HG03139 (cell line): ENCODE data around the gene PKLR.
"Not testable (repeated sequence)": the region's sequence is repeated elsewhere in the genome, so short reads cannot be mapped to it uniquely, and the experiment has no call there.

Source experiments
- ATAC-seq: cut with Tn5 transposase; IDR thresholded peaks from one replicate; pipeline ENCODE4 v1.9.1; 2021; ENCODE audit not compliant: unreplicated experiment

PKLR gene

DNA sequence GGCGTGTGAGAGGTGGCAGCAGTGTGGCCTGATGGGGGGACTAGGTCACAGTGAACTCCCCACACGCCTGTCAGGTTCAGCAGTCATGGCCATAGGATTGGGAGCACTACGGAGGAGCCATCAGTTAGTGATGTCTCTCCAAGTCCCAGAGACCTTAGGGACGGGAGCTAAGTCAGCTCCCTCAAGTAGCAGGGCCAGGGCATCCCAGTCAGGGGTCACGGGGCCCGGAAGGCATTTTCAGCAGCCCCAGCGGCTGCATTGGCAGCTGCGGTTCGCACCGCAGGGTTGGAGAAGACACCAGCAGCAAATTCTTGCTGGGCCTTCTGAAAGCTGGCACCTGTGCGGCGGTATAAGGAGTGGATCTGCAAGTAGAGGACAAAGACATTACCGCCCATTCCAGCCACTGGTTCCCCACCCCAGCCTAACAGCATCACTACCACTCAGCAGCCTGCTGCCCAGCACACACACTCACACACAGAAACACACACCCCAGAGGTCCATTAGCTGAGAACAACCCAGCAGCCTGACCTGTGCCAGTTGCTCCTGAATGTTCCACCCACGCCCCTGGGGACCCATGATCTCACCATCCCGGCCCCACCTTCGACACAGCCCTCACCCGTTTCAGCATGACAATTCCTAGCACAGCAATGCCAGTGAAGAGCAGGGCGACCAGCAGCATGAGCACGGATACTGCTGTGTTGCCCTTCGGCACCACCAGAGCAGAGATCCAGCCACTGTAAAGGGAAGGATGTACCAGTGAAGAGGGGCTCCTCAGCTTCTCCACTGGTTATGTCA, 45.0 kb downstream of the PKLR start:
- no peak for ATAC-seq

DNA sequence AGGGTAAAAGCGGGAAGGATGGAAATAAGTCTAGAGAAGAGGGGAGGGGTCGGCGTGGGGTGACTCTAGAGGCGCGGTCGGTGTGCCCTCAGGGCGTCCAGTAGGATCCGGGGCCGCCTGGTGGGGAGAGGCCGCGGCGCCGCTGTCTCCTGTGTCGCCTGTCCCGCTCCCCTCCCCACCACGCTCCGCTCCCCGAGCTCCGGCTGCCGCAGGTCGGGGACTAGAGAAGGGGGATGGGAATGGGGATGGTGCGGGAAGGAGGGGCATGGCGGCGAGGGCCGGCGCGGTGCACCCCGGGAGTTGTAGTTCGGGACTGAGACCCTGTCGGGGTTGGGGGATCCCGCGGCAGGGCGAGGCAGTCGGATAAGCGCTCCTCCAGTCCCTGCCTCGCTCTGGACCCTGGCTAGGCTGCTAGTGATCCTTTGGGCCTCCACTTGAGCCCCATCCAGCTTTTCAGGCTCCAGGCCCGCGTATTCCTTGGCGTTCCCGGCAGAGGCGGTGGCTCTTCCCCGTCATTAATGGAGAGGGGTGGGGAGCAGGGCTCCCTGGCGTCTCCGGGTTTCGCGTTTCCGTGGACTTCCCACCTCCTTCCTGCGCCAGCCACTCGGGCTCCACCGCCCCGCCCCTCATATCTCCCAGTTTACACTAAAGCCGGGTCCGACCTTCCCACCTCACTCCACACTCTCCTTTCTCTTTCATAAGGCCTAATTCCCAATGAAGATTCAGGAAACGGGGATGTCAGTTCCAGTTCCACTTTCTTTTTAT, 45.8 kb downstream of the PKLR start, which contains the start of gene ENTREP3:
ENTREP3 (minus strand) TSS at position 241 of the 765 bp plus-strand sequence. CDS start 606 bp downstream, outside the sequence.
- no peak for ATAC-seq

DNA sequence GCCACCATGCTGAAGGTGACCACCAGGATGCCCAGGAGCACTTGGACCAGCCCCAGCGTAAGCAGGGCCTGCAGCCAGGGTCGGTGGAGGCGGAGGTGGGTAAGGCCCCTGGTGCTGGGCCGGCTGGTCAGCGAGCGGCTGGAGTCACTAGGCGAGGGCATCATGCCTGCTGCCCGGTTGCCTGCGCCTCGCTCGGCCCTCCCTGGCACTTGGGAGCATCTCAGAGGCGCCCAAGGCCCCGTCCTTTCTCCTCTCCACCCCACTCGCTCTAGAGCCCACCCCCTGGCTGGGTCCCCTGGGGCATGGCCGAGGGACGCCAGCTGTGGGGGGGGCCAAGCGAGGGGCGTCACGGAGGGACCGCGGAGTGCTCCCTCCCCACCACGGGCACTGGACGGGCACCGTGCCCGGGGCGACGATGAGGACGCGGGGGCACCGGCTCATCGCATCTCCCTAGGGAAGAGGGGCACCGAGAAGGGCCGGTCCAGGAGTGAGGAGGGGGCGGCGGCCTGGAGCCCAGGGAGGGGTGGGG, 46.5 kb downstream of the PKLR start:
- no peak for ATAC-seq

DNA sequence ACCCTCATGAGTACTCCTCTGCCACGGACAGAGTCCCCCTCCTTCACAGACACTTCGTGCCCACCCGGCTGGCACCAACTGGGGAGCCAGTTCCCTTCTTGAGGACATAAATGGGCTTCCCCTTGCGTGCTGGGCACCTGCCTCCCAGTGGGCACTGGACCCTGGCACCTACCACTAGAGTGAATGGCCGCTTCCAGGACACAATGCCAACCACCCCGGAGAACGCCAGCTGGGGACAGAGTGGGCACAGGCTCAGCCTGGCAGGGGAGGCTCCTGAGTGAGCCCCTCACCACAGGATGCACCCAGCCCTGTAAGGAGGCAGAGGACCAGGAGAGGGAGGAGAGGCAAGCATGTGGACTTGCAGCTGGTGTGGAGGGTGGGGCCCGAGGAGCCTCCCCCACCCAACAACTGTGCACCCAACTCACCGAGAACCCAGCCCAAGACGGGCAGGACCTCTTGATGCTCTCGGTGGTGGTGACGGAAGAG, 47.0 kb downstream of the PKLR start:
- ATAC-seq = no peak

DNA sequence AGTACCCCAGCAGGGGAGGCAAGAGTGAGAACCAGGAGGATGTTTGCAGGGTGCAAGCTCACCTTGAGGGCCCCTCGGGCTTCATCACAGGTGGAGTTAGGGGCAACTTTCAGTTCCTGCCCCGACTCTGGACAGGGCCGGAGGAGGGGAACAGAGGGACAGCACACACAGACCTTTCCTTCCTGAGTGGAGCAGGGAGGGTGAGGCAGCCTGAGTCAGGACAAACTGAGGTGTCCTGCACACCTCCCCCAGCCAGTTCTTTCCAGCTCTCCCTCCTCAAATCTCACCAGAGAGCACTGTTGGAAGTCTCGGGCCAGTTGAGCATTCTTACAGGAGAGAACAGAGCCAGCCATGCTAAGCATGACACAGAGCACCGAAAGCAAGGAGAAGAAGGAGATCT, 47.4 kb downstream of the PKLR start:
- ATAC-seq = no peak

DNA sequence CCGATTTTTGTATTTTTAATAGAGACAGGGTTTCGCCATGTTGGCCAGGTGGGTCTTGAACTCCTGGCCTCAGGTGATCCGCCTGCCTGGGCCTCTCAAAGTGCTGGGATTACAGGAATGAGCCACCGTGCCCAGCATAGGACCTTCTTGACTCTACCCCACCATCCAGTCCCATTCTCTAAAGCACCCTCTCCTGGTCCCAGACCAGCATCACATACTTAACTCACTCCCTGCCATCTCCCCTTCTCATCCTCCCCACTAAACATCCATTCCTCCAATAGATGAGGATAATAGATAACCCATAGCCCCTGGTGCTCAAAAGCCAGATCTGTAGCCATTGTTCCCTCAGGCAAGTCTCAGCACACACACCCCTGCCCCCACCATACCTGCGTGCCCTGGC, 48.0 kb downstream of the PKLR start:
- ATAC-seq = no peak

DNA sequence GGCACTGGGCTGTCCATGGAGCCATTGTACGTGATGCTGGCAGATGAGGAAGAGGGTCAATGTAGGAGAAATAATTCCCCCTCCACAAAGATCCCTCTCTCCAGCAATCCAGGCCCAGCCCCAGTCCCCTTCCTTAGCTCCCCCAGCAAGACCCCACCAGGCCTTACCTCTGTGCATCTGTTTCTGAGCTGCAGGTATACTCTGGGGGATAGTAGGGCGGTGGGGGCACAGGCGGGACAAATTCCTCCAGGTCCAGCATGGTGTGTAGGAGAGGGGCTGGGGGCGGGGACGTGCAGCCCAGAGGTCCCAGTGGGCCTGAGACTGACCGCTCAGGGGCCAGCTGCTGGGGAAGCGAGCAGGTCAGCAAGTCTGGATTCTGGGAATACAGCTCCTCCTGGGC, 49.7 kb downstream of the PKLR start:
- ATAC-seq = no peak

DNA sequence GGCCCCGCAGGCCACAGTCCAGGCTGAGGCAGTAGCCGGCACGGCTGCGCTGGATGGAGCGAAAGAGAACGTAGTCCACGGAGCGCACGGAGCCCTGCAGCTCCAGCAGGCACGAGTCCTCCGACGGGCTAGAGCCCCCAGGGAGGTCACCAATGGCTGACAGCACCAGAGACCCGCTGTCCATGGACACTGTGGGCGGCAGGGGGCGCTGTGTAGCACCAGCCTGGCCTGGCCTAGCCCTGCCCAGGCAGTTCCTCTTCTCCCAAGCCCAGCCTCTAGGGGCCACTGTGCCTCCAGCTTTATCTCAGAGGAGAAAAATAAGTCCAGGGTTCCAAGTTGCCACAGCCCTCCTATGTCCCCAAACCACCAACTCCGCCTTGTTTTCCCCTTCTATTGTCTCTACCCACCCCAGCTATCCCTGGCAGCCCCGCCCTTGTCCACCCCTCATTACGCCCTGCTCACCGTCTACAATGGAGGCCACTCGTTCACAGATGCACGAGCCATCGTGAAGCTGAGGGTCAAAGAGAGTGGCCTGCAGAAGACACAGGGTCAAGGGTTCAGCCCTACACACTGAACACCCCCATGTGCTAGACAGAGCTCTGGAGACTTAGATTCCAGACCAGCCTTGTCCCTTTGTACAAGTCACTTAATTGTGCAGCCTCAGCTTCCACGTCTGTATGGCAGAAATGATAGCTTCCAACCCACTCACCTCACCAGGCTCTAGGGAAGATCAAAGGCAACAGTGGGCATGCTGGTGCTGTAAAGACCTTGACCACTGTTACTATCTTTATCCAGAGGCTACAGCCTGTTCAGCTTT, 50.4 kb downstream of the PKLR start:
- peak; percentile 76 for ATAC-seq

DNA sequence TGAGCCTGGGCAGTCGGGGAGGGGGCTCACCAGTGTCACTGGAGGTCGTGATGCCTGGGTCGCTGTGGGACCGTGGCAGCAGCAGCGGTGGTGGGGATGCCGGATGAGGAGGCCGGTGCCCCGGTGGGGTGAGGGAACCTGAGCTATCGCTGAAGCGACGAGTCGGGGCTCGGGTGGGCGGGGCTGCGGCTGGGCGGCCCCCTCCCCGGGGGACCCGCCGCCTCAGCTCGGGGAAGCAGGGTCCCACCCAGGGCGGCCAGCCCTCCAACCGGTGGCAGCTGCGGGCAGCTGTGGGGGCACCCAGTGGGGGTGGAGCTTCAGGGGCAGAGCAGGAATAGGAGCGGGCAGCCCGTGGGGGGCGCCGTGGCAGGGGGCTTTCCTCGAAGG, 51.0 kb downstream of the PKLR start:
- ATAC-seq = peak; percentile 8

DNA sequence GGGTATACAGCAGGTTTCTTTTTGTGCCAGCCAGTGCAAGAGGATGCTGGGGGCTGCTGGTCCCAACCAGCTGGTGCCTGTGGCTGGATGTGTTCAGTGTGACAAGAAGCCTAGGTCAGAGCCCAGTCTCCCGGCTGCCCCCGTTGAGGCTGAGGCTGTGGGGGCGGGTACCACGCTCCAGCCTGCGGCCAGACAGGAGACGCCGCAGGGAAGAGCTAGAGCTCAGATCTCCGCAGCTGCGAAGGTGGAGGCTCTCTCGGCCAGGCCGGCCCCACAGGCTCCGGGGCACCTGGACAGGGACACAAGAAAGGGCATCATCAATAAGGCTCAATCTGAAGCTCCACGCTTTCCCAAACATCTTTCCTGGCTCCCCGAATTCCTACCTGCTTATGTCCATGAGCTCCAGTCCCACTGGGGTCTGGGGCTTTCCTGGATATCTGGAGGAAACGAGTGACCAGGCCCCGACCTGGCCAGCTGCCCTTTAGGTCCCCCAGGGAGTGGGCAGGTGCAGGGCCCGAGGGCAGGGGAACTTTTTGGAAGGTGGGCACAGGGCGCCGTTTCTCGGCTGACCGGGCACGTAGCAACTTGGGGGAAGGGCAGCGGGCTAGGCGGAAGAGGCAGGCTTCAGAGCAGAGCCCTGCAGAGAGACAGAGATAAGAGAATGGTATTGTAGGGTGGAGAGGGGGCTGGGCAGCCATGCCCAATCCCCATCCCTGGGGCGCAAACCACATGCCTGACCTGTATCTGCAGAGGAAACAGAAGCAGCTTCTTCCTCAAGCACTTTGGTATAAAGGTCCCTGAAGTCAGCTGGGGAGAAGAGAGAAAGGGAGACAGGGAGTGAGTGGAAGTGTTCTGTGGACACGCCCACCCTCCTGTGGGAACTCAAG, 53.3 kb downstream of the PKLR start:
- no peak for ATAC-seq

DNA sequence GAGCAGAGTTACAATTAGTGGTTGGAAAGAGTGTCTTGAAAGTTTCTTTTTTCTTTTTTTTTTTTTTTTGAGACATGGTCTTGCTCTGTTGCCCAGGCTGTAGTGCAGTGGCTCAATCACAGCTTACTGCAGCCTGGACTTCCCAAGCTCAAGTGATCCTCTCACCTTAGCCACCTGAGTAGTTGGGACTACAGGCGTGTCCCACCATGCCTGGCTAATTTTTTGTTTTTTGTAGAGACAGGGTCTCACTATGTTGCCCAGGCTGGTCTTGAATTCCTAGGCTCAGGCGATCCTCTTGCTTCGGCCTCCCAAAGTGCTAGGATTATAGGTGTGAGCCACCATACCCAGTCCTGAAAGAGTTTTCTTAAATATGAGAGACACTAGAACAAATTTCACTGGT, 54.4 kb downstream of the PKLR start:
- ATAC-seq = not testable (repeated sequence)

DNA sequence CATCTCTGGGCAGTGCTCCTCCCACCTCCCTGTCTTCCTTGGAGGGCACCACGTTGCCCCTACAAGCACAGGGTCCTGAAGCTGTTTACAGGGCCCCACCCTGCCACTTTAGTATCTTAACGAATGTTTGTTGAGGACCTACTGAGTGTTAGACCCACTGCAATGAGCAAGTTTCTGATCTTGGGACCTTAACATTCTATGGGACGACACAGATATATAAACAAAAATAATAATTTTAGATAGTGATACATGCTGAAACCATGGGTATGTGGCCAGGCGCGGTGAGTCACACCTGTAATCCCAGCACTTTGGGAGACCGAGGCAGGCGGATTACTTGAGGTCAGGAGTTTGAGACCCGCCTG, 56.1 kb downstream of the PKLR start:
- no peak for ATAC-seq

DNA sequence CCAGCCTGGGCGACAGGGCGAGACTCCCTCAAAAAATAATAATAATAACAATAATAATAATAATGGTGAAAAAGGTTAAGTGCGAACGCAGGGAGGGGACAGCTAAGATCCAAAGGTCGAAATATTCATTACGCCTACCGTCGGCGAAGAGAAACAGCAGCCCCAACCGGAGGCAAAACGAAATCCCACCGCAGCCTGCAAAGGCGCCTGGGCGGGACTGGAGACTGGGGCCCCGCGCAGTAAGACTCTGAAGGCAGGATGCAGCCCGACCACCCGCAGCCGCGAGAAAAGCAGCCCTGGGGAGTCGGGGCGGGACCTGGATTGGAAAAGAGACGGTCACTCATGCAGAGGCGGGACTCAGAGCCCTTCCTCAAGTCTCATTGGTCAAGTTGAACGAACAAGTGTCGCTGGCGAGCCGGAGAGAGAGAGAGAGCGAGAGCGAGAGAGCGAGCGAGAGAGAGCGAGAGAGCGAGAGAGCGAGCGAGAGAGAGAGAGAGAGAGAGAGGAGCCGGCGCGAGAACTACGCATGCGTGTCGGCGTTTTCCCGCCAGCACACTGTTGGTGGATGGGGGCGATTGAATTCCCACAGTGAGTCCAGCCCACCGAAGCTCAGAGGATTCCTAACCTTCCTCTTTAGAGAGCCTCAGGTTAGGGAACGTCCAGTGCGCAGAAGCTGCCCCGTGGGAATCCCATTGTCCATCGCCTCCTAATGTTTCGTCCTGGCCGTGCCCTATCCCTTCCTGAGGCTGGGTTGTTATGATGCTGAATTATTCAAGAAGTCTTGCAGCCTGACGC, 56.7 kb downstream of the PKLR start:
- peak; percentile 74 for ATAC-seq

DNA sequence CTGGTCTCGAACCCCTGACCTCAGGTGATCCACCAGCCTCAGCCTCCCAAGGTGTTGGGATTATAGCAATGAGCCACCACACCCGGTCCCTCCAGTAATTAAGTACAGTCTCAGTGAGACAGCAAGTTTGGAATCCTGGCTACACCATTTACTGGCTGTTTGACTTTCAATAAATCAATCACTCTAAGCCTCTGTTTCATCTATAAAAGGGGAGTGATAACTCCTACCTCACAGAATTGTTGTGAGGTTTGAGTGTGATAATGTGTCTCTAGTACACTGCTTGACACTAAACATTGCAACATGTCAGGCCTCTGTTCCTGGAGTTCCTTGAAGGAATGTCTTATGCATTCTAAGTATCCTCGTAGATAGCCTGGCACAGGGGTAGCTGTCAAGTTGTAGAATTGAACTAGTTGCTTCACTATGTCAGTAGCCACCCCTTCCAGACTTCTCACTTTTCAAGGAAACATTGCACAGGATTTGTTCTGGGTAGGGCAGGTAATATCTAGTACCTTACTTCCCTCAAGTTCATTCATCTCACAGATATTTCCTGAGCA, 58.4 kb downstream of the PKLR start:
- no peak for ATAC-seq

DNA sequence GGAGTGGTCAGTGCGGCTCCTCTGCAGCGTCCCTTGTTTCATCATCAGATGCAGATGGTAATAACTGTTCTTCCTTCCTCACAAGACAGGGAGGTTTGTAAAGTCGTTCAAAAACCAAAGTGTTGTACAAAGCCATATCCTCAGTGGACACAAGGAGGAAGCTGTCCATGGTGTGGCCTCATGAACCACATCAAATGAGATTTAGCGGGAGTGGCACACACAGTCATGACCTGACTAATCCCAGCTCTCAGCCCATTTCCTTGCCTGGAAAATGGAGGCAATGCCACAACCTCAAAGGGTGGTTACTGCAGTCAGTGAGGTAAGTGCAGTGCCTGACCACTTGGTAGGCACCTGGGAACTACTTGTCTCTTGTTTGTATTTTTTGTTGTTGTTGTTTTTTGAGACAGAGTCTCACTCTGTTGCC, 59.4 kb downstream of the PKLR start:
- no peak for ATAC-seq

DNA sequence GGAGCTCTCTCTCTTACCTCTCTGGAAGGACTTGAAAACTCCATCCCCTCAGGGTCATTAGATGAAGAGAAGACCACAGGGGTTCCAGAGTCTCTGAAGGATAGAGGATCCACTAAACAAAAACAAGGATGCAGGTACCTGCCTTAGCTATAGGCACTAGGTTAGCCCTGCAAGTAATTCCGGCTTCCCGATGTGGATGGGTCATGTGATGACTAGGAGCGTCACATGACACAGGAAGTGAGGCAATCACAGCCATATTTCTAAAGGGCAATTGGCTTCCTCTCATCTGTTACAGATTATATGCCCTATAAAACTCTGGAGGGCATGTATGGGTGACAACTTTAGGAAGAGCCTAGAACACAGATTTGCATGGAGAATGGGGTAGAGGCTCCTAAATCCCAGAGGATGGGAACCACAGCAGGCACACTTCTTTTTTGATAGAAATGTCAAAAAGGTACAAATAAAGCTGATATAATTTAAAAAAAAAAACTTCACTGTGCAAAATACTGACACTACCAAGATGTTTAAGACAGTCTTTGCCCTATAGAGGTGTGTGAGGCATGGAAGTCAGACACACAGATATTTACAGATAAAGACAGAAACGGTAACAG, 60.1 kb downstream of the PKLR start:
- no peak for ATAC-seq
